Activated naive CD8-positive, alpha-beta T cell treated with anti-CD3 and anti-CD28 coated beads, Interleukin-2, amount 50 U/mL, for 24 hours (primary cell): ENCODE measurements around the gene ACYP1.

Experiments used
- ATAC-seq: fragments of 150-1000 bp; cut with Tn5 transposase; one replicate; pipeline ENCODE4 v1.10.0; 2021
- DNase-seq: peaks from one replicate; pipeline ENCODE4 v3.0.0; 2021
- H3K27ac Mint-ChIP-seq: one replicate; pipeline ENCODE4 v1.8.0; 2021; ENCODE audit warnings: mild to moderate bottlenecking, mixed read lengths
- H3K27me3 Mint-ChIP-seq: one replicate; pipeline ENCODE4 v1.8.0; 2021; ENCODE audit warnings: mixed read lengths
- H3K36me3 Mint-ChIP-seq: one replicate; pipeline ENCODE4 v1.8.0; 2021; ENCODE audit warnings: low read depth, mixed read lengths
- H3K4me1 Mint-ChIP-seq: one replicate; pipeline ENCODE4 v1.8.0; 2021; ENCODE audit warnings: mixed read lengths
- H3K4me3 Mint-ChIP-seq: one replicate; pipeline ENCODE4 v1.8.0; 2021; ENCODE audit warnings: mild to moderate bottlenecking, moderate library complexity, mixed read lengths
- H3K9me3 Mint-ChIP-seq: one replicate; pipeline ENCODE4 v1.8.0; 2021; ENCODE audit warnings: mixed read lengths

ACYP1 gene

DNA sequence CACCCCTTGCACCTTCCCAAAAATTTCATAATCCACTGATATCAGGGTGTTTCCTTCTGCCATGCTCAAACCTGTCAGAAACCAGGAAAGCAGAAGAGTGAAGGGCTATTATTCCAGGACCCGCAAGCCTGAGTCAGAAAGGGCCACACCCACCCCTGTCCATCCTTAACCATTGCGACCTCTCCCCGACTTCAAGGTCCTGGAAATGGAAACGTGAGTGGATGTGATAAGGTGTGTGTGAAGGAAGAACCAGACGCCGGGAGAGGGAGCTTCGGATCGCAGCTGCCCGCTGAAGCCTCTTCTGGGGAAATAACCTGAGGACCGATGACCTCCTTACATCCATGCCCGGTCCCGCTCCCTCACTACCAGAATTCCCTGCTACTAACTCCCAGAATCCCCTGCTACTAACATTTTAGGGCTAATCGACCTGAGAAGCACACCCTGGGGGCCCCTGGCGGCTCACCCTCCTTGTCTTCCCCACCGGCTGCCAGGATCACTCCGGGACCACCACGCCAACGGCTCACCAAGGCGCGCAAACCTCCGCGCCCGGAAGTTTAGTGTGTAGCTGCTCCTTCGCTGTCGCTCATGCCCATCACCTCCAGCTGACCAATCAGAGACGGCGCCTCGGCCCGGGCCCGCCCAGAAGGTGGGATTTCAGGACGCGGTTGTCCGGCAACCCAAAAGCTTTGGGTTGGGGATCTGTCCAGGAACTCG is at the start of gene ACYP1:
TSS of gene ACYP1 (minus strand) at position 534 of the 714 bp plus-strand sequence. CDS start at position 63, 471 bp downstream.
- H3K4me1 Mint-ChIP-seq = peaks cover 25% of the 10 kb centered on the region
- no peaks in the 10 kb centered on the region for H3K27me3 Mint-ChIP-seq
- peaks cover 24% of the 10 kb centered on the region for H3K36me3 Mint-ChIP-seq
- H3K4me3 Mint-ChIP-seq = peak within 1 kb of the TSS; percentile 98
- H3K27ac Mint-ChIP-seq = peak within 1 kb of the TSS; percentile 95
- DNase-seq (peak; percentile 95), ATAC-seq (peak; percentile 100)
- H3K9me3 Mint-ChIP-seq = no peaks in the 10 kb centered on the region

DNA sequence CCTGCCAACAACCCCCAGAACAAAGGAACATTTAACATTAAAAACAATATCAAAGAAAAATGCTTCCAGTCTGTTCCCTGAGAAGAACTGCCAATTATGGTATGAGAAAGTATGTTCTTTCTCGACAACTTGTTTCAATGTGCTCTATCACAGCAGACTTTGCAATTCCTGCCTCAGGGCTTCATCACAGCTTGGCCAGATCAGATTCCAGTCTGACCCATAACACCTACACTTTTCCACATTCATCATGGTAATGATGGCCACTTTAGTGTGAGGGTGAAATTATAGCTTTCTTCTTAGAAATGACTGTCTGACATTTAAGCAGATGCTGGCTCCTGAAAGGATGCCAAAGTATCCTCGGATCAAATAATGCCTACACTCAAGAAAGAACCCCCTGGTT is 46.1 kb upstream of the ACYP1 start:
- Mint-ChIP-seq H3K9me3 (no peaks in the 10 kb centered on the region), H3K4me3 (no peak overlapping the region), H3K4me1 (peaks cover 4% of the 10 kb centered on the region), H3K36me3 (peaks cover 57% of the 10 kb centered on the region), H3K27ac (no peak overlapping the region), H3K27me3 (no peaks in the 10 kb centered on the region)
- no peak for DNase-seq
- ATAC-seq = no peak

DNA sequence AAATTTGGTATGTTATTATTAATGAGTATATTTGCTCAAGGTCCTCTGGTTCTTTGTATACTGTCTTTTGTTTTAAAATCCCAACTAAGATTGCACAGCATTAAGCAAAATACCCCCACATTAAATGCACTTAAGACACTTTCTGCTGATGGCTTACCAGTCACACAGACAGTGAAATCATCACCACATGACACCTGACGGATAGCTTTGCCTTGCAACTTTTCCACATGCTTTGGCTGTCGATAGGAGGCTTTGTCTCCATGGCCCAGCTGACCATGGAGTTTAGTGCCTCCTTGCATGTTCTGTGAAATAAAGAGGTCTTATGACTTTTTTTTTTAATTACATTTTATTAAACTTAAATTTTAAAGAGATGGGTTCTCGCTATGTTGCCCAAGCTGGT is 43.4 kb upstream of the ACYP1 start:
- no peaks in the 10 kb centered on the region for H3K9me3 Mint-ChIP-seq
- H3K4me1 Mint-ChIP-seq = no peaks in the 10 kb centered on the region
- H3K4me3 Mint-ChIP-seq = no peak overlapping the region
- H3K27ac Mint-ChIP-seq = no peak overlapping the region
- H3K27me3 Mint-ChIP-seq = no peaks in the 10 kb centered on the region
- H3K36me3 Mint-ChIP-seq = peaks cover 54% of the 10 kb centered on the region
- DNase-seq (no peak), ATAC-seq (no peak)

DNA sequence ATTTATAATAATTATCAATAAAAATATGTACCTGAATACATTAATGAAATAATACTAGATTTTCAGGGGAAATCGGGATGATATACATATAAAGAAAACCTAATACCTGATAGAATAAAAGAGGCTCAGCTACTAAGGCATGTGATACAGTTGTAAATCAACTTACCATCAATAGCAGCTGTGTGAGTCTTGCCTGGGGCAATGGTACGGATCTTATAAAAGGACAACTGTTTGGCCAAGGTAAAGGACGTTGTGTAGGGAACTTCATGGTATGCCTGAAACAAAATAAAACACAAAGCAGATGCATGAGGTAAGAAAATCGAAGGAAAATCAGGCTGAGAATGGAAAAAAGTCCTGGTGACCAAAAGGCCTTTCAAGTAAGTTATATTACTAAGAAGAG is 37.7 kb upstream of the ACYP1 start:
- Mint-ChIP-seq H3K9me3 (no peaks in the 10 kb centered on the region), H3K4me3 (no peak overlapping the region), H3K36me3 (peaks cover 49% of the 10 kb centered on the region), H3K27ac (no peak overlapping the region), H3K4me1 (no peaks in the 10 kb centered on the region), H3K27me3 (no peaks in the 10 kb centered on the region)
- DNase-seq (no peak), ATAC-seq (no peak)

DNA sequence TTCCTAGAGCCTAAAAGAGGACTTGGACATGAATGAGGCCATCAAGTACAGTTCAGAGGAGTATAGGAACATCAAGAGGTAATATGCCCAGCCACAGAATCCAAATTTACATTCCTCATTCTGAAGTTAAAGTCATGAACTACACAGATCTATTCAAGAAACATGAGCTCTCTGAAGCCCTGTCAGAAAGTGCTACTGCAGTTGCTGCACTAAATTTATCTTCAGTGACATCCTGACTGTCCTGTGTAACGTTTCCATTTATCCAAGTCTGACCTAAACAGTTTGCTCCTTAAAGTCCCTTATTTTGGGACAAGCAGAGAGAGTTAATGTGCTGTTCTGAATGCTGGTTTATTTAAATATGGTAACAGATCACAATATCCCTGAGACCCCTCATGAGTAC is 34.9 kb upstream of the ACYP1 start:
- Mint-ChIP-seq H3K36me3 (peaks cover 43% of the 10 kb centered on the region), H3K27me3 (no peaks in the 10 kb centered on the region), H3K4me1 (no peaks in the 10 kb centered on the region), H3K4me3 (no peak overlapping the region), H3K9me3 (no peaks in the 10 kb centered on the region), H3K27ac (no peak overlapping the region)
- DNase-seq (no peak), ATAC-seq (no peak)

DNA sequence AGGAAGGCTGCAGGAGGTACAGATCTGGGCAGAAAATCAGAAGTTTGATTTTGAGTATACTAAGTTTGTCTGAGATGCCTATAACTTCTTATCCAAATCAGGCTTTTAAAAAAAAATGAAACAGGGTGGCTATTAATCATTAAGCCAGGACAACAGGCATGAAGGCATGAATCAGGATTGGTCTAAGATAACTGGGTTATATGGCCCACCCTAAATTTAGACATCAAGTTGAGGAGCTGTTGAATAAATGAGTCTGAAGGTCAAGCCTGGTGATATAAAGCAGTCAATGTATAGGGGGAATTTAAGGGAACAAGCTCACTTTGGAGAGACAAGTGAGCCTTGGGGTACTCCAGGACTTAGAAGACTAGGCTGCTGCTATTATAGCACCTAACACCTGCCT is 34.4 kb upstream of the ACYP1 start:
- H3K4me3 Mint-ChIP-seq = no peak overlapping the region
- H3K4me1 Mint-ChIP-seq = no peaks in the 10 kb centered on the region
- no peaks in the 10 kb centered on the region for H3K9me3 Mint-ChIP-seq
- H3K27ac Mint-ChIP-seq = no peak overlapping the region
- H3K36me3 Mint-ChIP-seq = peaks cover 41% of the 10 kb centered on the region
- no peak for DNase-seq
- no peak for ATAC-seq
- H3K27me3 Mint-ChIP-seq = no peaks in the 10 kb centered on the region

DNA sequence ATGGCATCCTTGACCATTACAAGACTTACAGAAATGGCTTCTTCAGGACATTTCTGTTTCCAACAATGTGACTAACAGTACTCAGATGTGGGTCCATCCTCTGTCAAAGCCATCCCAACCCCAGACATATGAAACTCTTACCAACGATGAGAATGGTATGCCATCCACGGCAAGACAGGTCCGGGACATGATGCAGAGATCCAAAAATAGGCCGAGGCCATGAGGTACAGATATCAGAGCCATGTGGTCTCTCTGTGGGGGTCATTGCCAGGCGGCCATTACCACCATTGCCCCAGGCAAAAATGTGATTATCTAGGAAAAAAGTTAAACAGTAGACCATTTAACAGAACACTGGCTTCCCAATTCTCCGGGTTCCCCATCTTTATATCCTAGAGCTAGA is 33.1 kb upstream of the ACYP1 start:
- ATAC-seq (no peak), DNase-seq (no peak)
- Mint-ChIP-seq H3K4me1 (no peaks in the 10 kb centered on the region), H3K36me3 (peaks cover 40% of the 10 kb centered on the region), H3K4me3 (no peak overlapping the region), H3K9me3 (no peaks in the 10 kb centered on the region), H3K27ac (no peak overlapping the region), H3K27me3 (no peaks in the 10 kb centered on the region)

DNA sequence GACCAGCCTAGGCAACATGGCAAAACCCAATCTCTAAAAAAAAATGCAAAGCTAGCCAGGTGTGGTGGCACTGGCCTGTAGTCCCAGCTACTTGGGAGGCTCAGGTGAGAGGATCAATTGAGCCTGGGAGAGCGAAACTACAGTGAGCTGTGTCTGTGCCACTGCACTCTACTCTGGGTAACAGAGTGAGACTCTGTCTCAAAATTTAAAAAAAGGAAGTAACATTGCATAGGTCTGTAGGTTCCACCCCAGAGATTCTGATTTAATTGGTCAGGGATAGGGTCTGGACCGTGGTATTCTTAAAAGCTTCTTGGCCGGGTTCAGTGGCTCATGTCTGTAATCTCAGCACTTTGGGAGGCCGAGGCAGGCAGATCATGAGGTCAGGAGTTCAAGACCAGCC is 31.9 kb upstream of the ACYP1 start:
- no peaks in the 10 kb centered on the region for H3K27me3 Mint-ChIP-seq
- H3K9me3 Mint-ChIP-seq = no peaks in the 10 kb centered on the region
- H3K27ac Mint-ChIP-seq = no peak overlapping the region
- no peaks in the 10 kb centered on the region for H3K4me1 Mint-ChIP-seq
- no peak overlapping the region for H3K4me3 Mint-ChIP-seq
- no peak for ATAC-seq
- no peak for DNase-seq
- peaks cover 37% of the 10 kb centered on the region for H3K36me3 Mint-ChIP-seq

DNA sequence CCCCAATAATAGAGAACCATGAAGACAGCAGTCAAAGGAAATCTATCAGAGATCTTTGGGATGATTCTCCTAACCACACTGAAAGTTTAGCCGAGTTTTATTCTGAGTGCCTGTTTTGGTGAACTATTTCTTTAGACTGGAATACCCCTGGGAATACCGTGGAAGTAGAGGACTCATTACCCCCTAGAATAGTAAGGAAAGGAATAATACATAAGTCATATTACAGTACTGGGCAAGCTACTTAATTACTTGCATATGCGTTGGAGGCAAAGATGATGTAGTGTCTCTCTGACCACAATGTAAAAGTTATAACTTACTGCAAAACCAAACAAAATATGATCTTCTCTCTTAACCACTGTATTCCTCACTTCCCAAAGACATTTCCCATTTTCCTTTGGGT is 31.1 kb upstream of the ACYP1 start:
- Mint-ChIP-seq H3K36me3 (peaks cover 37% of the 10 kb centered on the region), H3K9me3 (no peaks in the 10 kb centered on the region), H3K4me1 (no peaks in the 10 kb centered on the region), H3K27me3 (no peaks in the 10 kb centered on the region), H3K4me3 (no peak overlapping the region), H3K27ac (no peak overlapping the region)
- no peak for DNase-seq
- ATAC-seq = no peak

DNA sequence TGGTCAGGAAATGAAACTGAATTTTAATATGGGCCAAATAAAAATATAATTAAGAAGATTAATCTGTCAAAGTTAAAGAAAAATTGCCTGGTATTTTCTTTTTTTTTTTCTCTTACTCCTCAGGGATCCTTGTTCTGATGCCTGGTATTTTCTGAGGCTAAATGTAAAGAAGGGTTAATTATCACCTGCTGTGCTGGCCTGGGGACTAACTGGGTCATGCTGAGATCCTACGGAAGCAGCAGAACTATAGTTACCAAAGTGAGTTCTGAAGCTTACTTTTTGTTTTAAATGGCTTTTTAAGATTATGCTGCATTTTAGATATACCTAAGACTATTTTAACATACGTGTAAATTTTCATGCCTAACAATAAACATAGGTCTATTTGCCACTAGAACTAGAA is 28.9 kb upstream of the ACYP1 start:
- Mint-ChIP-seq H3K4me3 (no peak overlapping the region), H3K9me3 (no peaks in the 10 kb centered on the region)

DNA sequence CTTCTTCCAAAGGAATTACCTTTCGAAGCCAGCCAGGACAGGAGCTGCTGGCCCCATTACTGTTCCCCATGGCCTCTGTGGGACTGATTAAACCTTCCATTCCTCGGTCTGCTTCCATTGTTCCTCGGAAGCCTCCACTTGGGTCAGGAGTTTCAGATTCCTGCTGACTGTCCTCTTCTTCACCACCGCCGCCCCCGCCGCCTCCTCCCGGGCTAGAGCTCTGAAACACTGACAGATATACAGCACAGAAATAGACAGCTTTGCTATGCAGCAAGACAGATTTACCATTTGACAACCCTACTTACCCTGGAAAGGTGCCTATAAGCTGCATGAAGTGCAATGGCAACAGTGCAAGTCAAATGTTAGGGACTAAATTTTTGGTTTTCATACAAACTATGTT is 27.4 kb upstream of the ACYP1 start:
- peaks cover 32% of the 10 kb centered on the region for H3K36me3 Mint-ChIP-seq
- no peak overlapping the region for H3K27ac Mint-ChIP-seq

More for the DNA sequence above, 28.9 kb upstream of the ACYP1 start:
- Mint-ChIP-seq H3K27me3 (no peaks in the 10 kb centered on the region), H3K4me1 (no peaks in the 10 kb centered on the region), H3K36me3 (peaks cover 27% of the 10 kb centered on the region), H3K27ac (no peak overlapping the region)
- DNase-seq (no peak), ATAC-seq (no peak)

DNA sequence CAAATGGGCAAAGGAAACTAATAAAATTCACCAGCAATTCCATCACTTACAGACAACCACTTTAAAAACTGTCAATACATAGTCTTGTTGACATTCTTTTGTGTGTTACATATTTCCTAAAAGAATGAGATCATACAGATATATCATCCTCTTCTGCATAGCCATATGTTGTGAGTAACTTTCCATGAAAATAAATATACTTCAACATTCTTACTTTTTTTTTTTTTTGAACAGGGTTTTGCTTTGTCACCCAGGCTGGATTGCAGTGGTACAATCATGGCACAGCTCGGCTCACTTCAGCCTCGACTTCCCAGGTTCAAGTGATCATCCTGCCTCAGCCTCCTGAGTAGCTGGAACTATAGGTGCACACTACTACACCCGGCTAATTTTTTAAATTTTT is 26.5 kb upstream of the ACYP1 start:
- H3K27ac Mint-ChIP-seq = no peak overlapping the region
- ATAC-seq (no peak), DNase-seq (no peak)
- H3K9me3 Mint-ChIP-seq = no peaks in the 10 kb centered on the region
- no peaks in the 10 kb centered on the region for H3K27me3 Mint-ChIP-seq
- peaks cover 36% of the 10 kb centered on the region for H3K36me3 Mint-ChIP-seq
- H3K4me3 Mint-ChIP-seq = no peak overlapping the region
- H3K4me1 Mint-ChIP-seq = no peaks in the 10 kb centered on the region

More for the DNA sequence above, 27.4 kb upstream of the ACYP1 start:
- no peaks in the 10 kb centered on the region for H3K27me3 Mint-ChIP-seq
- DNase-seq (no peak), ATAC-seq (no peak)
- H3K9me3 Mint-ChIP-seq = no peaks in the 10 kb centered on the region
- no peak overlapping the region for H3K4me3 Mint-ChIP-seq
- H3K4me1 Mint-ChIP-seq = no peaks in the 10 kb centered on the region

DNA sequence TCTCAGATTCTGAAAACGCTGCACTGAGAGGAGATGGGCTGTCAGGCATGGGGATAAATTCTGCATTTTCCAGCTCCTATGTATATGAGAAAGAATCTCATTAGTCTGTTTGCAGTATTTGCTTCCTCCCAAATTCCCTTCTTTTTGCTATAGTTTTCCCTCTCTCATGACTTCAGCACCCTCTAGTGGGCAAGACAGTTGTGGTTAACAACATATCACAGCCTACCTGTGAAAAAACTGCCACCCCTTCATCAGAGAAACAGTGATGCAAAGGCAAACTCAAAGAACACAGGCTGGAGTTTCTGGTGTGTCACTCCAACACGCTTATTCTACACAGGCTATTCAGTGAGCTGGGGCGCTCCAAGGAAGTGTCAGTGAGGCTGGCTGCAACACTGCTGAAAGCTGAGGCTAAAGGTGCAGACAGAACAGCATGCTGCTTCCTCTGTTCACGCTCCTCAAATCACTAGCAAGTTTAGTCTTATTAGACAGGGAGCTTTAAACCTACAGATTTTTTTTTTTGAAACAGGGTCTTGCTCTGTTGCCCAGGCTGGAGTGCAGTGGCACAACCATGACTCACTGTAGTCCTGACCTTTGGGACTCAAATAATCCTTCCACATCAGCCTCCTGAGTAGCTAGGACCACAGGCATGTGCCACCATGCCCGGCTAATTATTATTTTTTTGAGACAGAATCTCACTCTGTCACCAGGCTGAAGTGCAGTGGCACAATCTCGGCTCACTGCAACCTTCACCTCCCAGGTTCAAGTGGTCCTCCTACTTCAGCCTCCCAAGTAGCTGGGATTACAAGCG is 24.9 kb upstream of the ACYP1 start:
- no peak overlapping the region for H3K4me3 Mint-ChIP-seq
- H3K4me1 Mint-ChIP-seq = peaks cover 4% of the 10 kb centered on the region
- H3K9me3 Mint-ChIP-seq = no peaks in the 10 kb centered on the region
- DNase-seq = peak; percentile 32
- no peaks in the 10 kb centered on the region for H3K27me3 Mint-ChIP-seq
- H3K27ac Mint-ChIP-seq = no peak overlapping the region
- ATAC-seq = peak; percentile 54
- peaks cover 38% of the 10 kb centered on the region for H3K36me3 Mint-ChIP-seq

DNA sequence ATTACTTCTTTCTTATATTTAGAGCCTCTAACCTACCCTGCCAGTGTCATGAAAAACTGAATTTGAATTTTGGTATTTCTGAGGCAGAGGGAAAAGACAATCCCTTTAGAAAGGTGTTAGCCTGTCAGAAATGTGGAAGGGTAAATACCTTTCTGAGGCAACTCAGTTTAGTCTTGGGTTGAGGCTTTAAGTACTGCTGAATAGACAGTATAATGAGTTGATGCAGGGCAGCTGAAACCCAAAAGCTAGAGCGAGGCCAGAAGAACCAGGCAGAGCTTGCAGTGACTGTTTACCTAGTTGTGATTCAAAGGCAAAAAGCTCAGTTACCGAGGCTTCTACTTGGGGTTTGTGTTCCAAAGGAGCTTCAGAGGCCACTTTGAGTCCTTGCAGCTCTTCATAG is 24.3 kb upstream of the ACYP1 start:
- DNase-seq = no peak
- Mint-ChIP-seq H3K4me1 (peaks cover 8% of the 10 kb centered on the region), H3K4me3 (no peak overlapping the region), H3K36me3 (peaks cover 38% of the 10 kb centered on the region), H3K9me3 (no peaks in the 10 kb centered on the region), H3K27ac (no peak overlapping the region), H3K27me3 (no peaks in the 10 kb centered on the region)
- no peak for ATAC-seq

DNA sequence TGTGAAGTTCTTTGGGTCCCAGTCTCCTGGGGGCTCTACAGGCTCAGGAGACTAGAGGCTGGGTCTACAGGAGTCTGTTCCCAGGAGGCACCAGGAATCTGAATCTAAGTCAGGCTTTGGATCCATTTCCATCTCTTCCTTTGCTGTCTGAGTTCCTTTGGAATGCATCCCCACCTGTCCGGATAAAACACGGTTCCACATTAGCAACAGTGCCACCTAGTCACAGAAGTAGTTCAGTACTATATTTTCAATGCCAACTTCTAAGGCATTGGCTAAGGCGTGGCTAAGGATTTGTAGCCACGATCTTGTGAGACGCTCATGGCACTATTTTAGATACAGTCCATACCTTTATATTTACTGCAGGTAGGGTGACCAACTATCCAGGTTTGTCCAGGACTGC is 20.7 kb upstream of the ACYP1 start:
- DNase-seq (no peak), ATAC-seq (no peak)
- peaks cover 30% of the 10 kb centered on the region for H3K36me3 Mint-ChIP-seq
- no peak overlapping the region for H3K4me3 Mint-ChIP-seq
- H3K27me3 Mint-ChIP-seq = no peaks in the 10 kb centered on the region
- no peak overlapping the region for H3K27ac Mint-ChIP-seq
- H3K4me1 Mint-ChIP-seq = peaks cover 11% of the 10 kb centered on the region
- H3K9me3 Mint-ChIP-seq = no peaks in the 10 kb centered on the region
